Measurements from ENCODE around the gene BLOC1S2. TPM values are rescaled to one million over a fixed set of nuclear protein-coding genes. Genes with fewer than 3 reads are reported as not detected.

BLOC1S2 gene
- total and polyA plus RNA-seq, 2 of the 8 experiments (the other 6 are each of a cell fraction or from before 2014, with no cell fraction given) = 25.1 to 50.6 TPM

- no peak for TF ChIP-seq CHD7 (IDR thresholded peaks at IDR 0.05; ENCODE audit: insufficient replicate concordance, low read length)
- TF ChIP-seq EGR1 (IDR thresholded peaks at IDR 0.05; ENCODE audit: borderline replicate concordance, low read depth, low read length) = no peak
Observed at GRCh38 chr10:100328198-100328597, 41.7 kb upstream of the BLOC1S2 start (continued).
